Gastroesophageal sphincter (tissue), 4 donors: ENCODE results near the gene SRP72. TPM values are rescaled to one million over a fixed set of nuclear protein-coding genes. Genes with fewer than 3 reads are reported as not detected.

ENCODE experiments used
- ATAC-seq: fragments of 150-250 bp; one replicate; pipeline ENCODE4 v1.9.1; 2016; ENCODE audit warnings: mild to moderate bottlenecking, moderate library complexity
- H3K27ac ChIP-seq, 4 donors: fragments of 200-600 bp; sonication (generic) in 3 of 4; 1 replicate in 3 of 4; 2 replicates in 1 of 4; pipeline ENCODE4 v1.5.1; 2016 to 2019
- H3K27me3 ChIP-seq: fragments of 200-600 bp; sonication (generic); one replicate; pipeline ENCODE4 v1.5.1; 2019
- H3K36me3 ChIP-seq, 2 donors: fragments of 200-600 bp; sonication (generic); one replicate each; pipeline ENCODE4 v1.5.1; 2019; ENCODE audit warnings: control low read depth in 1 of 2
- H3K4me1 ChIP-seq, 3 donors: fragments of 200-600 bp; sonication (generic); 1 replicate in 2 of 3; 2 replicates in 1 of 3; pipeline ENCODE4 v1.5.1; 2016 to 2019; ENCODE audit warnings: control low read depth in 2 of 3
- H3K4me3 ChIP-seq, 2 donors: fragments of 200-600 bp; sonication (generic); one replicate each; pipeline ENCODE4 v1.5.1; 2019; ENCODE audit warnings: mild to moderate bottlenecking in 1 of 2, moderate library complexity in 1 of 2
- H3K9me3 ChIP-seq, 3 donors: fragments of 200-600 bp; sonication (generic); one replicate each; pipeline ENCODE4 v1.5.1; 2017 to 2019; ENCODE audit warnings: control low read depth in 2 of 3
- CTCF ChIP-seq, 4 experiments: fragments of 200-600 bp in 2 of 4; fragments of 450-650 bp in 2 of 4; sonication (generic) in 1 of 4; IDR thresholded peaks; one replicate each; pipeline ENCODE4 v1.5.1; 2017 to 2019; ENCODE audit warnings: antibody characterized with exemption in 4 of 4, mild to moderate bottlenecking in 2 of 4, moderate library complexity in 2 of 4
- EP300 ChIP-seq: sonication (generic); formaldehyde crosslinking; IDR thresholded peaks from one replicate; pipeline ENCODE4 v1.6.1; 2017; ENCODE audit warnings: antibody characterized with exemption, mild to moderate bottlenecking
- POLR2A ChIP-seq, 2 donors: fragments of 450-650 bp; IDR thresholded peaks; one replicate each; pipeline ENCODE4 v1.6.1; 2017; ENCODE audit warnings: antibody characterized with exemption in 2 of 2, mild to moderate bottlenecking in 2 of 2, moderate library complexity in 1 of 2
- POLR2AphosphoS5 ChIP-seq: sonication (generic); formaldehyde crosslinking; IDR thresholded peaks from one replicate; pipeline ENCODE4 v1.6.1; 2017; ENCODE audit warnings: antibody characterized with exemption
- WGBS, 2 donors: methylation state at CpG; one replicate each; pipeline ENCODE4 v1.1.5; 2018; ENCODE audit warnings: low coverage in 1 of 2; 5-methylcytosine and 5-hydroxymethylcytosine counted together
- total RNA-seq, 4 donors: library from RNA; depleted of rRNA; stranded (reverse); fragments of >200 nt; gene quantifications; one replicate each; pipeline ENCODE4 v1.1.0, GENCODE V29; 2016

Gene SRP72
- total RNA-seq, 4 donors from 2014 or later = 43.6 to 55.6 (median 48.1) TPM

GRCh38 chr4:56426273-56426672 lies 41.1 kb upstream of the SRP72 start:
- H3K4me1 ChIP-seq = no peaks in the 10 kb centered on the region
- ATAC-seq = no peak
- TF ChIP-seq EP300 = no peak
- TF ChIP-seq POLR2AphosphoS5 = no peak
- no peak for TF ChIP-seq CTCF (IDR thresholded peaks at IDR 0.05)
- no peak for TF ChIP-seq POLR2A (IDR thresholded peaks at IDR 0.05)
- H3K36me3 ChIP-seq = no peaks in the 10 kb centered on the region
- no peak overlapping the region for H3K27ac ChIP-seq
- WGBS, 2 donors = 90 to 95% methylated on average over 2 to 5 of the region's 6 CpGs
- no peaks in the 10 kb centered on the region for H3K9me3 ChIP-seq
- no peaks in the 10 kb centered on the region for H3K27me3 ChIP-seq
- no peak overlapping the region for H3K4me3 ChIP-seq

- no peaks in the 10 kb centered on the region for H3K4me1 ChIP-seq
- no peak for ATAC-seq
- WGBS, 2 donors = 78 to 100% methylated on average over 1 of the region's 1 CpG
Observed at GRCh38 chr4:56427179-56427578, 40.2 kb upstream of the SRP72 start.

GRCh38 chr4:56430203-56430602 lies 37.2 kb upstream of the SRP72 start:
- Histone ChIP-seq H3K4me1 (peaks cover 0 to 17% (median 0%) of the 10 kb centered on the region in 3 donors), H3K9me3 (no peaks in the 10 kb centered on the region), H3K36me3 (no peaks in the 10 kb centered on the region), H3K4me3 (no peak overlapping the region), H3K27me3 (no peaks in the 10 kb centered on the region), H3K27ac (no peak overlapping the region)
- WGBS, 2 donors = 86 to 100% methylated on average over 1 to 2 of the region's 2 CpGs
- no peak for TF ChIP-seq EP300
- TF ChIP-seq CTCF (IDR thresholded peaks at IDR 0.05) = no peak
- no peak for TF ChIP-seq POLR2A (IDR thresholded peaks at IDR 0.05)
- no peak for TF ChIP-seq POLR2AphosphoS5
- no peak for ATAC-seq

More at GRCh38 chr4:56427179-56427578, 40.2 kb upstream of the SRP72 start:
- no peaks in the 10 kb centered on the region for H3K36me3 ChIP-seq
- H3K27me3 ChIP-seq = no peaks in the 10 kb centered on the region
- TF ChIP-seq POLR2A (IDR thresholded peaks at IDR 0.05) (no peak), POLR2AphosphoS5 (no peak), CTCF (IDR thresholded peaks at IDR 0.05) (no peak), EP300 (no peak)
- H3K27ac ChIP-seq = no peak overlapping the region
- no peak overlapping the region for H3K4me3 ChIP-seq
- H3K9me3 ChIP-seq = no peaks in the 10 kb centered on the region

- H3K27ac ChIP-seq = no peak overlapping the region
- H3K4me1 ChIP-seq = peaks cover 0 to 33% (median 0%) of the 10 kb centered on the region in 3 donors
- H3K9me3 ChIP-seq = no peaks in the 10 kb centered on the region
- no peak for TF ChIP-seq POLR2A (IDR thresholded peaks at IDR 0.05)
- TF ChIP-seq POLR2AphosphoS5 = no peak
- TF ChIP-seq EP300 = no peak
- TF ChIP-seq CTCF (IDR thresholded peaks at IDR 0.05) = no peak
- no peak overlapping the region for H3K4me3 ChIP-seq
- ATAC-seq = no peak
- H3K27me3 ChIP-seq = no peaks in the 10 kb centered on the region
- H3K36me3 ChIP-seq = no peaks in the 10 kb centered on the region
Observed at GRCh38 chr4:56433280-56433679, 34.1 kb upstream of the SRP72 start.

GRCh38 chr4:56434599-56435139 lies 32.7 kb upstream of the SRP72 start:
- peak overlapping the region in 3 of 4 donors; percentile 92 to 97 (median 94) for H3K27ac ChIP-seq
- peak overlapping the region; percentile 45 to 72 for H3K4me3 ChIP-seq
- no peaks in the 10 kb centered on the region for H3K27me3 ChIP-seq
- peaks cover 0 to 33% (median 0%) of the 10 kb centered on the region in 3 donors for H3K4me1 ChIP-seq
- ATAC-seq = no peak
- WGBS, 2 donors = 11 to 18% methylated on average over 3 to 4 of the region's 15 CpGs
- no peaks in the 10 kb centered on the region for H3K36me3 ChIP-seq
- H3K9me3 ChIP-seq = no peaks in the 10 kb centered on the region
- no peak for TF ChIP-seq EP300
- no peak for TF ChIP-seq POLR2A (IDR thresholded peaks at IDR 0.05)
- TF ChIP-seq CTCF (IDR thresholded peaks at IDR 0.05) = no peak
- no peak for TF ChIP-seq POLR2AphosphoS5
